HG03039 (cell line): ENCODE results near the gene NDUFV1.

Source experiments
- ATAC-seq: cut with Tn5 transposase; IDR thresholded peaks from one replicate; pipeline ENCODE4 v1.9.1; 2021; ENCODE audit warnings: mild to moderate bottlenecking, moderate library complexity; ENCODE audit not compliant: unreplicated experiment

NDUFV1 gene

DNA sequence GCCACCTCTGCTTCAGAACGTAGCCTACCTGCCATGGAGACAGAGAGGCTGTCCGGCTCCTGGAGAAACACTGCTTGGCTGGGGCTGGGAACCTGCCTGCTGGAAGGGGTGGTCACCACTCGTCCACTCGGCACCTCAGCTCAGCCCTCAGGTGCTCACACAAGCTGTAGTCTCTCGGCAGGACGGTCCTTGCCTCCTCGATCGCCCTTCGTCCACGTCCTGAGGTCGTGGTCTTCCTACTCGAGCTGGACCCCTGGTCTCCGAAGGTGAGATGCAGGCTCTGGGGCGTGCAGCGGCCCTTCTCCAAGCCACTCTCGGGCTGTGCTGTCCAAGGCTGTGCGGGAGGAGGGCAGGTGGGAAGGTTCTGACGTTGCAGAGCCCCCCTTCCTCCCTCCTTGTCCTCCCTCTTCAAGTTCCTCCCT is 32.7 kb downstream of the NDUFV1 start, which contains the start of gene TBX10:
TBX10 (minus strand) TSS at position 326 of the 422 bp plus-strand sequence; CDS start at position 35, 291 bp downstream.
- no peak for ATAC-seq

- no peak for ATAC-seq
Measured at GRCh38 chr11:67640021-67640757, 33.5 kb downstream of the NDUFV1 start.

GRCh38 chr11:67640758-67641337 is 34.1 kb downstream of the NDUFV1 start:
- ATAC-seq = no peak

DNA sequence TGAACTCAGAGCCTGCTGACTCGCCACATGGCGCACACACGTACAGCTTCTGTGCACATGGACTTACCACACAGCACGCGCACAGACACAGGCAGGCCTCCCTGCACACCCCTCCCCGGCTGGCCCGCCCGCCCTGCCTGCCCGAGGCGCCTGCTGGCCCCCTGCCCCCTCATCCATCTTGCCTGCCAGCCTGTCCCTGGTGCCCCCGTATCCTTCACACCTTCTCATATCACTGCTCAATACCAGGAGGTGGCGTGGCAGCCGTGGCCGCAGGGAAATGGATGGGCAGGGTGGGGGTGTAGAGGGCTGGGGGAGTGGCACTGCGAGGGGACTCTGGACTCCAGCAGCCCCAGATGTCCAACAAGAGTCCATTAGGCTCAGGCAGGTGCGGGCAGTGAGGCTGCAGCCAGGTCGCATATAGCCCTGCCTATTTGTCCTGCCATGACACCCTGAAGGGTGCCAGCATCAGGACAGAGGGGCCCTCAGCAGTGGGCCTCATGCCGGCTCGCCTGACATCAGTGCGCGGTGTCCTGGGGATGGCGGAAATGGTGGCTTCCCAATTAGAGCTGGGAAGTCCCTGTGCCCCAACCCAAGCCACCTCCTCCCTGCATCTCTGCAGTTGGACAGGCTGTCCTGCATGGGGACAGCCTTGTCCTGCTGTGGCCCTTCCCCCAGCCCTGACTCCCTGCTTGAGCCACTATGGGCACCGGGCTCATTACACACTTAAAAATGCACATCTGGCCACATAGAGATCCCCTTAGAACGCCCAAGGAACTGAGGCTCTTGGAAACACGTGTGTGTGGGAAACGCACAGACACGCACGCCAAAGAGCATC is 34.8 kb downstream of the NDUFV1 start:
- no peak for ATAC-seq

GRCh38 chr11:67642173-67643120 is 35.7 kb downstream of the NDUFV1 start:
- ATAC-seq = no peak

GRCh38 chr11:67644042-67644441 is 37.3 kb downstream of the NDUFV1 start:
- ATAC-seq = no peak

DNA sequence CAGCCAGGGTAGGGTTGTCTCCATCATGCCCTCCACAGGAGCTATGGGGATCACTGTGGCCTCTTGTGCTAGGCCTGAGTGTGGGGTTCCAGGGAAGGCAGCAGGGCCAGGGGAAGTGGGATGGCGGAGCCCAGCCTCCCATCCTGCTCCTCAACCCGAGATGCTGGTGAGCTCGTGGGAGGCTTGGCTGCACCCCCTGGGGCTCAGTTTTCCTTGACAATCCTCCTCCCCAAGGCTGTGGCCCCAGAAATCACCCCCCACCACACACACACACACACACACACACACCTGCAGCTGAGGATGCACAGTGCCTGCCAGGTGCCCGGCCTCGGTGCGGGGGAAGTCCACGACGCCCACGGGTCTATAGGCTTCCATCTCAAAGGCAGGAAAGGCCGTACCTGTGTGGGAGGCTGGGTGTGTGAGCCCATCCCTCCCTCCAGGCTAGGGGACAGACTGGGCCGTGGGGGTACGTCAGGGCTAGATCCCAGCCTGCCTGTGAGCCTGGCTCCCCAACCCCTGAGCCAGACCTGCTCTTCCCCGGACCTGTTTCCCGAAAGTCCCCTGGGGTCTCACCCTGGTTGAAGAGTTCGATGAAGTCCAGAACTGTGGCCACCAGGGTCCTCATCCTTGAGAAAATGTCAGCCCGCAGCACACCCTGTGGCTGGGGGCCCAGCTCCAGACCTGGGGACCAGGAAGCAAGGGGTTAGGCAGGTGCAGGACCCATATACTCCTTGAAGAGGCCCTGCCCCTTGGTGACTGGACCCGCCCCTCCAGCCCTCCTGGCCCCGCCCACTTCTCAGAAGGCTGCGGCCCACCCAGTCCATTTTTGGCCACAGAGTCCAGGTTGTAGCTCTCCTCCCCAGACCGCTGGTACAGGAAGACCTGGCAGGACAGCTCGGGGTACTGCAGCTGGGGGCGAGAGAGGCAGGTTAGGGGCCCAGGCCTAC is 38.0 kb downstream of the NDUFV1 start:
- ATAC-seq = no peak

DNA sequence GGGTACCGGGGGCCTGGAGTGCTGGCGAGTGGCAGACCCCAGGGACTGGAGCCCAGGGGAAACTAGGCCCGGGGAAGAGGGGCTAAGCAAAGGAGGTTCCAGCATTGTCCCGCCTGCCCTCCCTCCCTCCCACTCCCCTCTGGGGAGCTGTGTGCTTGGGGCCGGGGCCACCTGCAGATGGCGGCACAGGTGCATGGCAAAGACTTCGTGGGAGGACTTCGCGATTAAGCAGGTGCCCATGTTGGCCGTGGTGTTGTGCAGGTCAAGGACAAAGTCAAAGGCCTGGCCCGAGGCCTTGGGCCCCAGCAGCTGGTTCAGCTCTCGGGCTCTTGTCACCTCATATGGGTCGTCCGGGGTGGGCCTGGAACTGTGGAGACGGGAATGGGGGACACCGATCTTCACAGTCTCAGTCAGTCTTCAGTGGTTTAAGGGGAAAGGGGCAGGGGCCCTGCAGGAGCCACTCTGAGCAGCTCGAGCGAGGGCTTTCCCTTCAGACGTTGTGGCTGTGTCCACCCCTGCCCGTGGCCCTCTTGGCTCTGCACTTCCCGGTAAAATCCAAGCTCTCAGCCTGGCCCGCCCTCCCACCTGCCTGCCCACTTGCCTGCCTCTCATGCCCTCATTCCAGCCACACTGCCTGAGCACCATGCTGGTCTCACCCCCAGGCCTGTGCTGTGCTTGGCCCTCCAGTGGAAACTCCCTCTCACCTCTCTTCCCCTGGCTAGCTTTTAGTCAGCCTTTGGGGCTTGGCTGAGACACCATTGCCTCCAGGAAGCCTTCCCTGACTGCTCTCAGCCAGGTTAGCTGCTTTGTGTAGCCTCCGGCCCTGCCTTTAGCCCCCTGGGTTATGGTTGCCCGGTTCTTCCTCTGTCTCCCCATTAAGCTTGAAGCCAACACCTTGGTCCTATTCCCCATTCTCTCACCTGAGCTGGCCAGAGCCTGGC is 39.1 kb downstream of the NDUFV1 start:
- ATAC-seq = no peak

- ATAC-seq = no peak
Measured at GRCh38 chr11:67646535-67647336, 40.0 kb downstream of the NDUFV1 start.

GRCh38 chr11:67647471-67647870 is 40.7 kb downstream of the NDUFV1 start:
- no peak for ATAC-seq

GRCh38 chr11:67648140-67648795 is 41.5 kb downstream of the NDUFV1 start:
- peak; percentile 42 for ATAC-seq

GRCh38 chr11:67648796-67649613 is 42.3 kb downstream of the NDUFV1 start:
- no peak for ATAC-seq

- ATAC-seq = no peak
Measured at GRCh38 chr11:67649634-67650510, 43.1 kb downstream of the NDUFV1 start.

- no peak for ATAC-seq
Measured at GRCh38 chr11:67651976-67652781, 45.4 kb downstream of the NDUFV1 start.
